Lung microvascular endothelial cell (primary cell): ENCODE data around the gene ERC2. TPM values are rescaled to one million over a fixed set of nuclear protein-coding genes. Genes with fewer than 3 reads are reported as not detected.

Source experiments
- DNase-seq, 2 donors: peaks; one replicate each; pipeline versions ENCODE4 v3.0.0 to v3.0.0-alpha.2; 2010; ENCODE audit warnings: low read depth in 2 of 2
- total RNA-seq: library from RNA; depleted of rRNA; stranded (reverse); fragments of >200 nt; gene quantifications from 2 replicates; pipeline ENCODE4 v1.2.1, GENCODE V29; 2014

ERC2 gene
- total RNA-seq, 1 donor from 2014 or later: 2.2 TPM

DNA sequence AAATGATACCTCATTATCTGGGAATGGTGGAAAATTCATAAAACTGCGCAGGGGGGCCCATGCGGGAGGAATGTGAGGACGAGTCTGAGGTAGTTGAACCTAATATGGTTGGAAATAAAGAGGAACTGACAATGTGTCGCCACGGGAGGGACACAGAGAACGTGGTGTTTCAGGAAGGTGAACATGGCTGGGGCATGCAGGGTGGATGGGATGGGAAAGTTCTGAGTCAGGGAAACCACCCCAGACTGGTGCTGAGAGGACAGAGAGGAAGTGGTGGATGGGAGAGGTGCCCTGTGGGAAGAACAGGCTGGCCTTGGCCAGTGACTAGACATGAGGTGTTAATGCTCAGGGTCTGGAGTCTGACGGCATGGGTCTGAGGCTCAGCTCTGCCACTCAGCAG, 844.0 kb downstream of the ERC2 start:
- DNase-seq: peak in 1 of 2 donors; percentile 32

DNA sequence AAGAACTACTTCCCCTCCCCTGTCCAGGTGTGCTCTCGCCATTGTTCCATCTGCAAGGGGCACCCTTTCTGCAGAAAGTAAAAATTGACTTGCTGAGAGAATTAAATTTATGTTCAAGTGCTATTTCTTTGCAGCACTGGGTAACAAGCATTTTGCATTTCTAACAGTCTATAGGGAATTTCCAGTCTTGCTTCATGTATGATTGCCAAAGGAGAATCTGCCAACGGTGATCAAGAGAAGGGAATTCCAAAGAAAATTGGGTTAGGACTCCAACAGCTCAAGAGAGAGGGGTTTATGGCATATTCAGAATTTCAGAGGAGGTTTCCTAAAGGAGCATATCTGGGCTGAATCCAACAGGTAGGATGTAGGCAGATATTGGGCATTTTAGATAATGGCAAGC, 844.5 kb downstream of the ERC2 start:
- DNase-seq: no peak

DNA sequence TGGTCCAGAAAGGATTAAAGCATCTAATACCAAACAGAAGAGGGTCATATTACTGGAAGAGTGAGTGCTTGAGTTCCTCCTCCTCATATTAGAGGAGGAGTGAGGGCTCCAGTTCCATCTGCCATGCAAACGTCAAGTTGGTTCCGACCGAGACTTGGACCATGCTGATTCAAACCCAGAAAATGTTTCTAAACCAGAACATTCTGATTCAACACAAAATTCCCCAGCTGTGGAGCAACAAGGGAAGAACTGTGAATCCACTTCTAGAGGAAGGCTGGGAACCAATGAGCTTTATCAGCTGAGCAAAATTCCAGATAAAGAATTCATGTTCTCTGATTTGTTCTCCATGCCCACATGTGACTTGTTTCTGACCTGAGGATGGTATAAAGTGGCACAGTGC, 845.5 kb downstream of the ERC2 start:
- no peak for DNase-seq

DNA sequence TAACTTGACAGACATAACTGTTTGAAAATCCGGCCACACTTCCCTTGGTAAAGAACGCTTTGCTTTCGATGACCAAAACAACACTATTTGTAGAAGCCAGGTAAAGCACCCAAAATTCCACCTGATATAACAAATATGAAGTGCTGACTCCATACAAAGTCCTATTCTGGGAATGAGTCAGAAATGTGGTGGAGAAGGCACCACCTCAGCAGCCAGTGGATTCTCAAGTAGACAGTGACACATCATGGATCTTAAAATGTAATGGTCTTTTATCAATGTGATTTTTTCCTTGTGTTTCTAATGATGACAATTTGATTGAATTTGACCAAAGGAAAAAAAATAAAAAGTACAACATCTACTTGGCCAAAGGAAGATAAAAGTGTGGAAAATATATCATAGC, 846.2 kb downstream of the ERC2 start:
- no peak for DNase-seq

DNA sequence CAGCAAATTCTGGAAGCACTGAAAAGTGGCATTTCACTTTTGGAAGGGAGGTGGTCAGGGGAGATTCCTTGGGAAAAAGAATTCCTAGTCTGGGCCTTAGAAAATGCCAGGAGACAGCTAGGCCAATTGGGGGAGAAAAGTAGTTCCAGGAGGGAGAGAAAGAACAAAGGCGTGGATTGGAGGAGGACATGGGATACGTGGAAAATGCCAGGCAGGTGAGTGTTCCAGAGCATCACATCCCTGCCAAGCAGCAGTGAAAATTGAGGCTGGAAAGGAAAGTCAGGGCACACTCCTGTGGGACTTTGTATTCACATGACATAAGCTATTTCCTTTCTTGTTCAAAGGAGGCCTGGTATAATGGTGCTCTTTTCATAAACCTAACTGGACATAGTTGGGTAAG, 846.6 kb downstream of the ERC2 start:
- no peak for DNase-seq

DNA sequence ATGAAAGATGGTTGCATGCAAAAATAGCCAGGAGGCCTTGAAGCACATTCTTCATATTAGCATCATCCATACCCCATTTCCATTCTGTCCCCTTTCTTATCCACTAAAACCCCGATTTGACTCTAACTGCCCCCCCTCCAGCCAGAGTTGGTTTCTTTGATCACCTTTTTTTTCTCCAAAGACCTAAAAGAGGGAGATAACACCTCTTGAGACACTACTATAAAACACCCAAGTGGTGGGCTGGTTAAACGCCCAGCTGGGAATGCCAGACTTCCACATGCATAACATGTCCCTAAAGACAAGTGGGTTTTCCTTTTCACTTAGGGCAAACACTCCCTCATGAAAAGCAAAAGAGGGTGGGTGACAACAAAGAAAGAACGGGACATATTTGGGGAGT, 847.2 kb downstream of the ERC2 start:
- DNase-seq: no peak

DNA sequence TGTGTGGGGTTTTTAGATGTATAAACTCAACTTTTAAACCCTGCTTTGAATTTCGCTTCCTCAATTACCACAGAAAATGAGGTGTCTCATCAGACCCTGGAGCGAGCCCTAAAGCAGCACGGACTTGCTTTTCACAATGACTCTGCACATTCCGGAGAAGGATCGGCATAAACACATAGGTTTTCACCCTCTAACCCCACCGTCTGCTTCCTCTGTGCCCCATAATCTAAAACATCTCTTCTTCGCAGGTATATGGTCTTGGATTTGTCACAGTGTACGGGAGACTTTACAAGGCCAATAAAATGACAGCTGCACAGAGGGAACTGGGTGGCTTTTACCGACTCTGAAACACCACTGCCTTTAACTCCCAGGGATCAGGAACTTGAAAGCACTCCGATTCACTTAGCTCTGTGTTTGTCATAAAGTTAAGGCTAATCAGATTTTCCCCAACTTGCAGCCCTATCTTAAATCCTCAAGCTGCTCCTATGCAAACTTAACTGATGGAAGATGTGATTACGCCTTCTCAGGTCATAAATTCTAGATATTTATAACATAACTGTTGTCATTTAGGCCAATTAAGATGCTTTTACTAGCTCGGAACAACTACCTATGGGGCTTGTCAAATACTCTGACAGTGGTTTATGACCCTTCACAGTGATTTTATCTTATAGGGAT, 847.8 kb downstream of the ERC2 start:
- DNase-seq: peak in 1 of 2 donors; percentile 11

DNA sequence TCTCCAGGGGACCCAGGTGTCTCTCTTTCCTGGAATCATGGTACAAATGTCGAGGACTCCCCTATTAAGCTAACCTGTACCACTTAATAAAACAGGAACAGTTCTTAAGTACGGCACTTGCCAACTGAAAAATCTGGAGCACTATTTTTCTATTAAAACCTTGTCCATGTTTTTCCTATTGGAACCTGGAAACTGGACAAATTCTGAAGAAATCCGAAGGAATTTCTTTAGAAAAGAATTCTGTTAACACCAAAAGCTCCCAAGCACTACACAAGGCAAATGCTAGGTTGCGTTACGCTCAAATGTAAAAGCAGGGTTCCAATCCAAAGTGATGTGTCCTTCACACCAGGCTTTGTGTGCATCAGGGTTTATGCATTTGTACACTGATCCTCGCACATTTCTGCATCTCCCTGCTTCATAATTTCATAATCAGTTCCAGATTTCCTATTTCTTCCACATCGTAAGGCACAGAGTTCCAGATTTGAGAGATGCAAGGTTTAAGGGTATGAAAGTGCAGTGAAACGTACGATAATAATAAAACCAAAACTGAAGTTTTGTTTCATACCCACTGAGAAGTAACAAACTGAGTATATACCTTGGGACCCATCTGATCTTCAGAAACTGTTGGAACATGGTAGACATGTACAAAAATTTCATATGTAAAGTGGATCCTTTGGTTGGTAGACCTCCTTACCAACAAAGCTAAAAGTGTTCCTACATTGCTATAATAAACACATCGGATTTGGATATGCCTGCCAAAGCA, 849.0 kb downstream of the ERC2 start:
- DNase-seq: no peak

DNA sequence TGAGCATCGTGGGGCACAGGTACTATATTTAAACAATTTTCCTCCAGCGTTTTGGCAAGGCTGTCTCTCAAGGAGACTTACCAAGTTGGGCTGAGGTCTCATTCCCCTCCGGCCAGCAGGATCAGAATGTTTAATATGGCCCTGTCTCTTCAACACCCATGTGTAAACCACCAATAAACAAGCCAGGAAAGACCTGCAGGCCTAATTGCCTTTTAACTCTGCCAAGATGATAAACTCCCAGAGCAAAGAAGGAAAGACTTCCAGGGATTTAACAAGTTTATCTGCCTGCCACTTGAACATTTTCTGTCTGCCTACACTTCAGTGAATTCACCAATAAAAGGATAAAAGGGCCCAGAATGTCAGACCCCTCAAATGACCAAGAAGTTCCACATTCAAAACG, 850.9 kb downstream of the ERC2 start:
- no peak for DNase-seq

DNA sequence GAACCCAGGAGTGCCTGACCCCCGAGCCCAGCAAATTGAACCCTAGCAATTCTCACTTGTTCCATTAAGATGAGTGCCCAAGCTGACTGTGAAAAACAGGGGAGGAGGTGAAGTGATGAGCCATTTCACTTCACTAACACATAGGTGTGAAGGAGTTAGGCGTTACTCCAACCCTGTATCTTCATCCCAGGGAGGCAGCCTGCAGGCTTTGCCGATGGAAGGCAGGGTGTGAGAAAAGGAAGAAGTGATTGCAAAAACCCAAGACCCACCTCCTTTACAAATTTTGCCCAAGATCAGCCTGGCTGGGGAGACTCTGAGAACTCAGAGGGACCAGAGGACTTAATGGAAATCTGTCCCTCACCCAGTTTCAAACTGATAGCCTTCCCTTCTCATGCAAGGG, 851.5 kb downstream of the ERC2 start:
- no peak for DNase-seq

DNA sequence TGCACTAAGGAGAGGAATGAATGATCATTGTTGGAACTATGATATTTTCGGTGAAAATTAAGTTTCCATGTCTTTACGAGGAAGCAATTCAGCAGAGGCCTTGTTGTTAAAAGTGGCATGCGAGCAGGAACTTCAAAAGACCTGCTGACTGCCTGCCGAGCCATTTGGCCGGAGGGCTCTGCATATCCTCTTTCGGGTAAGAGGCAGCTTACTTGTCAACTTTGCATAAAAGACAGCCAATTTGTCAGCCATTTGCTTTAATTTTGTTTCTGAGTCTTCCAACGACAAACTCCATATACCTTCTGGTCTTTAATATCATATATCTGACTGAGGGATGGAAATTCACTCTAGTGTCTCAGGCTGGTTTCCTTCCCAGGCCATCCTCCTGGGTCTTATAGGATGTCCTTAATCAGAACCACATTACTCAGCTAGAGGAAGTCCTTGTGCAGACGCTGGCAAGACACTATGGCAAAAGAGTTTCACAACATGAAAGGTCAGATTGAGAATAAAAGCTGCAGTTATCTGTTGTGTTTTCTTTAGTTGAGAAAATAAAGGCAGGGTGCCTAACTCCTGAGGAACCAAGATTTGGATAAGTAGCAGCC, 852.5 kb downstream of the ERC2 start:
- DNase-seq: no peak

DNA sequence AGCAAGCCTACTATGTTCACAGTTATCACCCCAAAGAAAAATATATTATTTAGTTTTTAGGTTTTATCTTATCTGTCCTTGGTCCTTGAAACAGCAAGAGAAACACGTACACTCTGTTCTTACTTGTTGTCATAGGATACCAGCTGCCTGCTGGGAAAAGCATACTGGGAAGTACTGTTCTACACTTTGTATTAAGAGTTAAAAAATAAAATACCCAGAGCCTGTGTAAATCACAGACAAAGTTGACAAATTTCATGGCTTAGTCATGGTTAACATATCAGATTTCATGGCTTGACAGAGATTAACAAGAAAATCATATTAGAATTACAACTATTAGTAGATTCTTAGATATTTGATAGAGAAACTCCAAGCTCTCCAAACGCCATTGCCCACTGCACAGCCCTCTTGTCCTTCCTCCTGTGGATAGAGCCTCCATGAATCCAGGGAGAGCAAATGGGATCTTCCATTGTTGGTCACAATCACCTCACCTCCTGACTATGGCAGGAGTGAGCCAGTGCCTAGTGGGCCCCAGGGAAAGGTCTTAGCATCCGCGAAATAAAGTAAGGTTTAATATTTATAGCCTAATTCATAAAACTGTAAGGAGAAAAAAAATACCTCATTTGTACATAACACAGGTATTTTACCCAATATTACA, 853.1 kb downstream of the ERC2 start:
- DNase-seq: no peak

DNA sequence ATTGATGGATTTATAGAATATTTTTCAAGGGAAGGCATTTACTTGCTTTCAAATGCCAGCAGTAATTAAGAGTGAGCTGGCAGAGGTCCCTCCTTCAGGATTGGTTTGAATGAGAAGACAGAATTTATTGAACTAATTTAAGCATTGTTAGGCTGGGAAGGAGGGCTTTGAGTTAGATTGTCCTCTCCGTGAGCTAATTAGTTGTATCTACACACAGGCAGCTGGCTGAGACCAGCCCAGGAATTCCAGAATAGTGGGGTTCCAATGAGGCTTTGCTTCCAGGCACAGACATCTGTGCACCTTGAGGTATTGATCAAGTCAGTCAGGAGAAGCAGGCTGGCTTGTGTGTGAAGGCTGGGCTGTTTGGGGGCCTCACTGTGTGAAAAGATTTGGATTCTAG, 857.1 kb downstream of the ERC2 start:
- no peak for DNase-seq

DNA sequence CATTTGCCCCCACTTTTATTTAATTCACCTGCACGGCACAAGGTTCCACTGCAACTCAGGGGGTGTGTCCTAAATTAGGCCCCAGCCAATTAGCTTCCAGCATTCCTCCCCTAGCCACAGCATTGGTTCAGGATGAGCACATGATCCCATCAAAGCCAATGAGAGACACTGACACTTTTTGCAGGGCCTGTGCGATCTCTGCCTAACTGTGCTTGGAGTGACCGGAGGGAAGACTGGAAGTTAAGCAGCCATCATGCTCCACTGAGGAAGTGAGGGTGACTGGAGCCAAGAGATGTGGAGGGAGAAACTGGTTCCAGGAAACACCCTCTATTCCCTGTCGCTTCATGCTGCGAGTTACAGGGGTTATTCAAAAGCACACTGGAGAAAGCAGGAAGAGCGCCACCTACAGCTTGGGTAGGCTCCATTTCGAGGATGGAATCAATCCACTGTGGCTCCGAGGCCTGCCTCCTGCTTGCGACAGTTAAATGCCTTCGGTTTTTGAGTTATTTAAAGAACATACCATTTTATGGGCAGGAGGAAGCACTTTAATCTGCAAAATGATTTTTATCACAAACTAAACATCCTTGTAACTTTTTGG, 858.9 kb downstream of the ERC2 start:
- no peak for DNase-seq

DNA sequence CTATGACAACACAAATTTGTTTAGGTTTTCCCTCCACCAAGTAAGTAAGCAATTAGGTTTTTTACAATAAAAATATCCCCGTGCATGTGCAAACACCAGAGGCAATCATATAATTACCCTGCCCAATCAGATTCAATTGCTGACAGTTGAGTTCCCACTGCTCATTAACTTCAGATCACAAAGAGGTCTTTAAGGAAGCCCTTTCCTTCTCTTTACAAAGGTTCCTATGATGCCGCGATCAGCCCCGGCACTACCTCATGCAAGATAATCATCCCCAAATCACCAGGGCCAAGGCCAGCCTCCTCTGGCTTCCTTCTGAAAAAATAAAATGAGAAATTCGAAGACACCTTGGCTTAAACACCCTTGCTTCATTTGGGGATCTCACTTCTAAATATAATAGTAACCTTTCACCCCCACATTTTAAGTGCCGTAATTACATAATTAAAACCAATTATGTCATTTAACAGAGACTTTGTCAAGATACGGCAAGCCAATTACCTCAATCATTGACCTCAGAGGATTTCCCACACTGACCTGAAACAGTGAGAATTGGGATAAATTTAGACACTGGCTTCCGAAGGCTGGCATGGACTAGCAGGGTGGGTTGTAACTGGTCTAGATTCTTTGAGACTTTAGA, 859.8 kb downstream of the ERC2 start:
- DNase-seq: no peak

DNA sequence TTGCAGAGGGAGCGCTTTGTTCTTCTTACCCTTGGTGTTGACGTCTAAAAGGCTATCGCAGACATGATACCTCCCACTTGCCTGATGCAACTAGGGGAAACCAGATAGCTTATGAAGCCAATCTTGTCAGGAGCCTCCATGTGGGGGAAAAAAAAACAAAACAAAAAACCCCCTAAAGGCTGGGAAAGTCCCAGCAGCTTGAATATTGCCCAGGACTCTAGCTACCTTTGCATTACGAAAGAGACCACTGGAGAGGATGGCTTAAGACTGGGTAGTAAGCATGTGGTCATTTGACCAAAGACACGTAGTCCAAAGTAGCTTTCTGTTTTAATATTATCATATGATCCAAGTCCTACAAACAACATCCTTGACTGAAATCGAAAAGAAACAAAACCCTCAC, 860.4 kb downstream of the ERC2 start:
- DNase-seq: no peak

DNA sequence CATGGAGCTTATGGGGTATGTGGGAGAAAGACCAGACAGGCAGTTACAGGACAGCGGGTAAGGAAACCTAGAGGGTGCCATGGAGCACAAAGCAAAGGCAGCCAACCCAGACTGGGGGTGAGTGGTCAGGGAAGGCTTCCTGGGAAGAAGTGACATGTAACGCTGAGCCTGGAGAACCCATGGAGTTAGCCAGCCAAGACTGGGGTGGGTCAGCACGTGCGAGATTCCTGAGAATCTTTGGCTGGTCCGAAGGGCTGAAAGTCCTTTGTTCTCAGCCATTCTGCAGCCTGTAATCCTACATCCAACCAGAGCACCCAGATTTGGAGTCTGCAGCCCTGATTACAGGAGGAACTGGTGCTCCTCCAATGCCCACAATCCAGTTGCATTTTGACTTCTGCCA, 861.1 kb downstream of the ERC2 start:
- DNase-seq: no peak

DNA sequence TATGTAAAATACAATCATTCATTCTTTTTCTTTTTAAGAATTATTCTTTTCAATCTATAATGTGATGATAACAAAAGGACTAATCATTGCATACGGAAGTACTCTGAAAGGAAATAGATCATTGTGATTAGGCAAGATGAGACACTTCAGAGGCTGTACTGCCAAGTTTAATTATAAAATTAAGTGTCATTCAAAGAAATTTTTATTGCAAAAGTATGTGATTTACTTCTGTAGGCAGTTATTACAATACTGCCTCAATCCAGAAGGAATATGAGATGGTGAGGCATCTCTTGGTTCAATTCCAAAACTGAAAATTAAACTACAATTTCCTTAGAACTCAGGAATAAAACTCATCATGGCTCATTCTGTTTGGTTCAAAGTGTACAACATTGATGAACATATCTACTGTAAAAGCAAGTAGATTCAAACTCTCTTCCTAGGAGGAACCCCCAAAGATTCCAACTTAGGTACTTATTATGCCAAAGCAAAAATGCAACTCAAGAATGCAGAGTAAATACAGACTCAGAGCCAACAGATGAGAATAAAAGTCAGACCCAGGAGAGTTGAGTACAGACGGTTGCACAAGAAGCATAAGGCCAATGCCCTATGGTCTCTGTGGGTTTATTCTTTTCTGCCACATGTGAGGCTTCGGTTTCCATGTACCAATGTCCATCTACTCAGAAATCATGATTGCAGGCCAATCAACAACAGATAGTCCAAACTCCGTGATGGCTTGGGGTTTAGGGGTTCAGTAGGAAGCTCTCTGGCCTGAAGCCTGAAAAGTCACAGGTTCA, 862.6 kb downstream of the ERC2 start:
- DNase-seq: no peak

DNA sequence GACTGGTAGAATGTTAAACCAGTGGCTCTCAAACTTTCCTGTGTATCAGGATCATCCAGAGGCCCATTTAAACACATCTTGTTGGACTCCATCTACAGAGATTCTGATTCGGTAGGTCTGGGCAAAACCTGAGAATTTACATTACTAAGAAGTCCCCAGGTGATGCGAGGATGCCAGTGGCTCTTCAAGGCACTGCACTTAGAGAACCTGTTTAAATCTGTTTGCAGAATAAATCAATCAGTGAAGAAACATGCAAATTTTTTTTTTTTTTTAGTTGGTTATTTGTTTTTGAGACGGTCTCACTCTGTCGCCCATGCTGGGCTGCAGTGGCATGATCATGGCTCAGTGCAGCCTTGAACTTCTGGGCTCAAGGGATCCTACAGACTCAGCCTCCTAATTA, 863.4 kb downstream of the ERC2 start:
- no peak for DNase-seq

DNA sequence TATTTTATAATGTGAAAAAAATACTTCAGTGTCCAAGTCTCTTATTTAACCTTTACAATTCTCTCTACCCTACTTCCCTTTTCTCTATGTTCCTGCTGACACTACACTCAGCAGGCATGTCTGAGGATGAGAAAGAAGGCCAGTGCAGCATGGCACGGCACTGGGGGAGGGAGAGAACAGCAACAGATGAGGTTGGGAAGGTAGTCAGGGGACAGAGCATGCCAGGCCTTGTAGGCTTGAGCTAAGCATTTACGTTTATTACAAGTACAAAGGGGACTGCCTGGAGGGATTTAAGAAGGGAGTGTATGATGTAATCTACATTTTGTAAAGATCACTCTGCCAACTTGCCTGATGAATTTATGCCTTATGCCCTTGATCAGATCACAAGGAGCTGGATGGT, 863.9 kb downstream of the ERC2 start:
- DNase-seq: no peak
